Activated CD4-positive, alpha-beta memory T cell treated with anti-CD3 and anti-CD28 coated beads, Interleukin-2, amount 10 ng/mL, durations not matched to agents 7 days and 5 days (primary cell): ENCODE measurements around the gene PECR. TPM values are rescaled to one million over a fixed set of nuclear protein-coding genes. Genes with fewer than 3 reads are reported as not detected.

ENCODE experiments used
- CTCF ChIA-PET: fragments of 350-600 bp; sonication (Branson Sonifier 250); formaldehyde crosslinking; loops from one replicate; lab custom pipeline; 2021; ENCODE audit warnings: antibody characterized with exemption, inconsistent platforms; lab: Charles Lee
- POLR2A ChIA-PET: fragments of 350-600 bp; sonication (Branson Sonifier 250); formaldehyde crosslinking; loops from one replicate; lab custom pipeline; 2021; ENCODE audit warnings: antibody characterized with exemption; lab: Charles Lee
- DNase-seq: peaks from one replicate; pipeline ENCODE4 v3.0.0-alpha.2; 2020
- H3K27ac Mint-ChIP-seq: one replicate; pipeline ENCODE4 v1.8.0; 2021; ENCODE audit warnings: mild to moderate bottlenecking, mixed read lengths
- H3K27me3 Mint-ChIP-seq: one replicate; pipeline ENCODE4 v1.8.0; 2021; ENCODE audit warnings: mixed read lengths
- H3K36me3 Mint-ChIP-seq: one replicate; pipeline ENCODE4 v1.8.0; 2021; ENCODE audit warnings: low read depth, mixed read lengths
- H3K4me1 Mint-ChIP-seq: one replicate; pipeline ENCODE4 v1.8.0; 2021; ENCODE audit warnings: mixed read lengths
- H3K4me3 Mint-ChIP-seq: one replicate; pipeline ENCODE4 v1.8.0; 2021; ENCODE audit warnings: mild to moderate bottlenecking, mixed read lengths
- H3K9me3 Mint-ChIP-seq: one replicate; pipeline ENCODE4 v1.8.0; 2021; ENCODE audit warnings: mixed read lengths
- total RNA-seq, 2 experiments: library from RNA; stranded (reverse); gene quantifications; one replicate each; pipeline ENCODE4 v1.2.3, GENCODE V29; 2021

The PECR gene
- total RNA-seq, 2 experiments from 2014 or later, result 32.5 to 34.7 TPM

DNA sequence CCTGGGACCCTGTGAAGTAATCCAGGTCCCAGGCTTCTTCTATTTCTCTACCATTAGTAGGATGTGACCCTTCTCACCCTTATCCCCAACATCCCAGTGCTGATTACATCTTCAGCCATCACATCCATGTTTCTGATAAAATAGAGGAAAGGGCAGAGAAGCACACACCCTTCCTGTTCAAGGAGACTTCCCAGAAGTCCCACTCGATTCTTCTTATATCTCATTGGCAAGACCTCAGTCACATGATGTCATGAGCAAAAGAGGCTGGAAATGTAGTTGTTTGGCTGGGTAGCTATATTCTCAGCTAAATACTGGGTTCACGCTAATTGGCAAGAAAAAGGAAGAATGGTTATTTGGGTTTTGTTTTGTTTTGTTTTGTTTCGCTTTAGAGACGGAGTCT, 19.5 kb upstream of the PECR start:
- Mint-ChIP-seq H3K36me3 (peaks cover 6% of the 10 kb centered on the region), H3K27ac (no peak overlapping the region), H3K4me1 (peaks cover 11% of the 10 kb centered on the region), H3K27me3 (no peaks in the 10 kb centered on the region), H3K4me3 (no peak overlapping the region), H3K9me3 (no peaks in the 10 kb centered on the region)
- DNase-seq, result no peak
- ChIA-PET POLR2A (no interaction called here), CTCF (interaction anchor here (1.4 to 2.1 kb wide), 2 partner anchors 9 to 13 kb away, joined by 3 to 8 read pairs; no protein-coding TSS in a partner anchor)

DNA sequence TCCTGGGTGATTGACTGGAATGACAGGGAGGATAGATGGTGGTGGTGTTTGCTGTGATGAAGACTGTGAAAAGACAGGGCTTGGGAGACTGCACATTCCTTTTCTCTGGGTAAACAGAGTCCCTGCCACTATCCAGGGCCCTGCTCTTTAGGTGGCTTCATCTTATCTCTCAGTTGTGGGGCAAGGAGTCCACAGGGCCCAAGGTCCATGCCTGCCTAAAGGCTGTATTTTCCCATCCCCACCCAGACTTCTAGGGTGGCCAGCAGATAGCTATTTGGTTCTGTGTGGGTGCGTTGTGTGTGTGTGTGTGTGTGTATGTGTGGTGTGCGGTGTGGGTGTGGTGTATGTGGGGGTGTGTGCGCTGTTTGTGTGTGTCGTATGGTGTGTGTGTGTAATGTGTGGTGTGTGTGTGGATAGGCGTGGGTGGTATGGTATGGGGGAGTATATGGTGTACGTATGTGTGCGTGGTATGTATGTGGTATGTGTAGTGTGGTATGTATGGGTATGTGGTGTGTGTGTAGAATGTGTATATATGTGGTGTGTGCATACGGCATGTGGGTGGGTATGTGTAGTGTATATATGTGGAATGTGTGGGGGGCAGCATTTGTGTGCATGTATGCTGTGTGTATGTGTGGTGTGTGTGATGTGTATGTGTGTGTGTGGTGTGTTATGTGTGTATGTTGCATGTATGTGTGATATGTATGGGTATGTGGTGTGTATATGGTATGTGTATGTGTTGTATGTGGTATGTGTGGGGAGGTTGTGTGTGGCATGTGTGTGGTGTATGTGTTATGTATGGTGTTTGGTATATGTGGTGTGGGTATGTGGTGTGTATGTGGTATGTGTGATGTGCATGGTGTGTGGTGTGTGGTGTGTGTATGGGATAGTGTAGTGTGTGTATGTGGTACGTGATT, 17.1 kb upstream of the PECR start:
- no peaks in the 10 kb centered on the region for H3K9me3 Mint-ChIP-seq
- H3K36me3 Mint-ChIP-seq, result peaks cover 6% of the 10 kb centered on the region
- no peak overlapping the region for H3K27ac Mint-ChIP-seq
- CTCF ChIA-PET, result no interaction called here
- no peak overlapping the region for H3K4me3 Mint-ChIP-seq
- peaks cover 6% of the 10 kb centered on the region for H3K4me1 Mint-ChIP-seq
- DNase-seq, result no peak
- POLR2A ChIA-PET, result no interaction called here
- no peaks in the 10 kb centered on the region for H3K27me3 Mint-ChIP-seq

DNA sequence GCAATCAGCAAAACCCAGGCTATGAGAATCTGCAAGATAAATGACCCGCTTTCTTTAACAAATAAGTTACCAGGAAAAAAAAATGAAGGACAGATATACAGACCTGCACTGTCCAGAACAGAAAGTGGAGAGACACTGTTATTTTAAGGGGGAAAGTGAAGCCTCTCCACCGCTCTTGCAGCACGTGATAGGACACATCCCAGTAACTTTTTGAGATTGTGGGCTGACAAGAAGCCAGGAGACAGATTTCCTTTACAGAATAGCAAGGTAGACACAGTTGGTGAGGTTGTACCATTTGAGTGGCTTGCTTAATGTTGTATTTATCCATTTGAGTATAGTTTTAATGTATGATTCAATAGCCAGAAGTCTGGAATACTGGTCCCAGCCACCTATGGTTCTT, 13.1 kb upstream of the PECR start:
- POLR2A ChIA-PET, result no interaction called here
- Mint-ChIP-seq H3K27me3 (no peaks in the 10 kb centered on the region), H3K36me3 (peaks cover 3% of the 10 kb centered on the region), H3K27ac (no peak overlapping the region), H3K4me3 (no peak overlapping the region), H3K4me1 (peaks cover 10% of the 10 kb centered on the region), H3K9me3 (no peaks in the 10 kb centered on the region)
- DNase-seq, result no peak
- CTCF ChIA-PET, result interaction anchor here (0.6 to 1.2 kb wide), 3 partner anchors 14 to 61 kb away, joined by 3 to 4 read pairs (median 3); no protein-coding TSS in a partner anchor

DNA sequence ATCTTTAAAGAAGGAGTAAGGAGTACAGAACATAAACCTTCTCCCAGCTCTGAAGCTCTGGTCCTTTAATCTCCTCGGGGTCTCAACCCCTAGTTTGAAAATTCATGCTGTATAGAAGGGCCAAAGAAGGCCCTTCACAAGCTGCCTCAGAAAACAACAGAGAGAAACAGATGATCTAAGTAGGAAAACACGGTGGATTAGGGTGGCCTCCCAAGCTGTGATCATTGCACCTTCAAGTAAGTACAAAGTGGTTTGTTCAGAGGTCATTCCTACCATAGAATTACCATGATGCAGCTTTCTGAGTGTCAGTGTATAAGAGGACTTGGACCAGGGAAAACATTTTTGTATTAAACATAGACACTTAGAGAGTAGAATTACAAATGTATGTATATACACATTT, 11.0 kb upstream of the PECR start:
- H3K9me3 Mint-ChIP-seq, result no peaks in the 10 kb centered on the region
- DNase-seq, result no peak
- no peaks in the 10 kb centered on the region for H3K27me3 Mint-ChIP-seq
- no peak overlapping the region for H3K4me3 Mint-ChIP-seq
- peaks cover 15% of the 10 kb centered on the region for H3K4me1 Mint-ChIP-seq
- H3K36me3 Mint-ChIP-seq, result peaks cover 7% of the 10 kb centered on the region
- POLR2A ChIA-PET, result interaction anchor here (1.9 to 2.3 kb wide), 2 partner anchors 11 to 16 kb away, joined by 5 read pairs; partner anchors contain the start of genes PECR, TMEM169 and XRCC5
- no peak overlapping the region for H3K27ac Mint-ChIP-seq
- CTCF ChIA-PET, result interaction anchor here (1.1 to 1.5 kb wide), 4 partner anchors 10 to 19 kb away, joined by 3 to 5 read pairs (median 4); partner anchors contain the start of genes PECR and TMEM169

DNA sequence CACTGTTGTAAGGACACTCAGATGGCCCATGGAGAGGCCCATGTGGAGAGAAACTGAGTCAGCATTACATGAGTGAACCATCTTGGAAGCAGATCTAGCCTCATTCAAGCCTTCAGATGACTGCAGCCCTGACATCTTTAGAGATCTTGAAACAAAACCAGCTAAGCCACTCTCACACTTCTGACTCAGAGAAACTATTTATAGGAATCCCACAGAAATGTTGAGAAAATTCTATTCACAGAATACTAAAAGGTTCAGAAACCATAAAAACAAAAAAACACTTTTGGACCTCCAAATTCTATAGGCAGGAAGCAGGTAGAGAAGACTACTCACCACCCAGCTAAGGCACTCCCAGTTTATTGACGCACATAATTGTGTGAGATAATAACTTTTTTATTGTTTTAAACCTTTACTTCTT, 8.8 kb upstream of the PECR start:
- peaks cover 7% of the 10 kb centered on the region for H3K36me3 Mint-ChIP-seq
- H3K4me3 Mint-ChIP-seq, result no peak overlapping the region
- DNase-seq, result no peak
- H3K9me3 Mint-ChIP-seq, result no peaks in the 10 kb centered on the region
- ChIA-PET POLR2A (interaction anchor here (0.8 to 2.2 kb wide), 3 partner anchors 9 to 58 kb away, joined by 4 to 10 read pairs (median 4); partner anchors contain the start of genes PECR, TMEM169 and XRCC5), CTCF (interaction anchor here (0.7 to 0.9 kb wide), 2 partner anchors 13 to 24 kb away, joined by 3 read pairs; no protein-coding TSS in a partner anchor)
- H3K27ac Mint-ChIP-seq, result no peak overlapping the region
- no peaks in the 10 kb centered on the region for H3K27me3 Mint-ChIP-seq
- peaks cover 23% of the 10 kb centered on the region for H3K4me1 Mint-ChIP-seq

DNA sequence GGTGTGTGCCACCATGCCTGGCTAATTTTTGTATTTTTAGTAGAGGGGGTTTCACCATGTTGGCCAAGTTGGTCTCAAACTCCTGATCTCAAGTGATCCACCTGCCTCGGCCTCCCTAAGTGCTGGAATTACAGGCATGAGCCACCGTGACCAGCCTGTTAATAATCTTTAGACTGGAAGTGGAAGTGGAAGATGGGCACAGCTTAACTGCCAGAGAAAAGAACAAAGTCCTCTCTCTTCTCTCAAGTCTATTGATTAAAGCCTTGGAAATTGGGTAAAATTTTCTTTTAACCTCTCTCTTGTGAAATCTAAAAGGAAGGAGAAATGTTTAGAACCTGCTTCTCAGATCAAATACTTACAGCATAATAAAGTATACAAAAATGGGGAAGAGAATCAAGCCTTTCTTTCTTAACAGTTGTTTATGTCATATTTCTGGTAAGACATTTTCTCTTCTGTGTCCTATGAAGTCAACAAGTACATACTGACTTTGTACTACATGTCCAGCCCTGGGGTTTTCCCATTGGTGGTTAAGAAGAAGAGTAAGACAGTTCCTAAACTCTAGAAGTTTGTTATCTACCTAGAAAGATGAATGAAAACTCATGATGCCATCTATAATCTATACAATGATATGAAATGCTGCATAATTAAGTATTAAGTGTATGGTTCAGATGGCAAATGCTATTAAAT, 4.7 kb upstream of the PECR start:
- no peak overlapping the region for H3K4me3 Mint-ChIP-seq
- H3K9me3 Mint-ChIP-seq, result no peaks in the 10 kb centered on the region
- ChIA-PET CTCF (interaction anchor here (1.1 to 1.2 kb wide), 2 partner anchors 54 to 64 kb away, joined by 3 to 6 read pairs; no protein-coding TSS in a partner anchor), POLR2A (no interaction called here)
- peaks cover 61% of the 10 kb centered on the region for H3K4me1 Mint-ChIP-seq
- H3K27me3 Mint-ChIP-seq, result no peaks in the 10 kb centered on the region
- DNase-seq, result no peak
- H3K27ac Mint-ChIP-seq, result peak overlapping the region; percentile 36
- H3K36me3 Mint-ChIP-seq, result peaks cover 12% of the 10 kb centered on the region

DNA sequence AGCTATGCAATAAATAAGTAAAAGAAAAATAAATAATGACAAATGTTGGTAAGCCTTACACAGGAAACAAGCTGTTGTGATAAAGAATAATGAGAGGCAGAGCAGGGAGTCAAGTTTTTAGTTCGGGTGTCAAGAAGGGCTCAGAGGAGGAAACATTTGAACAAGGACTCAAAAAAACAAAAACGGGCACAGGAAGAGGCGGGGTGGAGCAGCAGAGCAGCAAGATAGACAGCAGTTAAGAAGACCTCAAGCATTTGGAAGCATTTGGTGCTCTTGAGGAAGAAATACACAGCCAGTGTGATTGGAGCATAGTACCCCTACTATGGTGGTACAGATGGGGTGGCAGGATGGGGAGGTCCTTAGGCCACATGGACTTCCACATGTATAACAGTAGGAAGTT, 2.9 kb upstream of the PECR start:
- Mint-ChIP-seq H3K36me3 (peaks cover 14% of the 10 kb centered on the region), H3K9me3 (no peaks in the 10 kb centered on the region), H3K4me1 (peaks cover 59% of the 10 kb centered on the region), H3K27me3 (no peaks in the 10 kb centered on the region), H3K27ac (peak overlapping the region; percentile 79), H3K4me3 (peak overlapping the region; percentile 38)
- POLR2A ChIA-PET, result interaction anchor here (1.2 to 6.0 kb wide), 4 partner anchors 26 to 53 kb away, joined by 3 to 103 read pairs (median 20); partner anchors contain the start of gene XRCC5
- DNase-seq, result peak; percentile 43
- CTCF ChIA-PET, result interaction anchor here (1.7 to 2.0 kb wide), 3 partner anchors 25 to 73 kb away, joined by 3 to 27 read pairs (median 12); partner anchors contain the start of gene XRCC5

DNA sequence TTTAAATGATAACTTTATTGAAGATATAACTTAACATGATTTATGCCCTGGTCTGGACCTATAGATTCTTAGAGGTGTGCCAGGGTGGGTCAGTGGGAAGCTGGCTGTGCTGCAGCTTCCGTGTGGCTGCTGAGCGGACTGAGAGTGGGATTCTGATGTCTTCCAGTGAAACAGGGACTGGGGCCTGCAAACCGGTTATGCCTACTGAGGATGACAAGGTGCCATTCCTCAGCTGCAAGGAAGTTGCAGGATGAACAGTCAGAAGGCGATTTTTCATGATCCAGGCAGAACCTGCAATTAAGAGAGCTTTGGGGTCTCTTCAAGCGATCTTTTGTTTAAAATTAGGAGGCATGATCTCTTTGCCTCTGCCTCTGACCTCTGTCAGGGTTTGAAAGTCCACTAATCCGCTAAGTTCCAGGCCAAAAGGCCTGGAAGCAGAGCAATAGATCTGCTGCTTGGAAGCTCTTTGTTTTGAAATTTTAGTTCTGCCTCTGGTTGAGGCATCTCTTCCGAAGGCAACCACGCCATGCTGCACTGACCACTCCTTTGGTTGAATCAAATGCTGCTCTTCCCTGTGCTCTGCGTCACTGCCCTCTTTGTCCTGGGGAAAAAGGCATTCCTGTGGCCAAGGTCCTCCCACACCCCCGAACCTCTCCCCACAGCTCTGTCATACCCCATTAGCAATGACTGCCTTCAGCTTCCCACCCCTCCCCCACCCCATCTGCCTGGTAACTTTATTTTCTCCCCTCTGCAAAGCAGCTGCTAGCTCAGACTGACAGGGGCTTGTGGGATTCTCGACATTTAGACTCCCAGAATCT, 2.1 kb upstream of the PECR start:
- Mint-ChIP-seq H3K27ac (peak overlapping the region; percentile 79), H3K27me3 (no peaks in the 10 kb centered on the region), H3K9me3 (no peaks in the 10 kb centered on the region), H3K4me3 (peak overlapping the region; percentile 96), H3K36me3 (peaks cover 13% of the 10 kb centered on the region), H3K4me1 (peaks cover 59% of the 10 kb centered on the region)
- CTCF ChIA-PET, result interaction anchor here (1.5 to 2.0 kb wide), 4 partner anchors 26 to 72 kb away, joined by 3 to 27 read pairs (median 8); partner anchors contain the start of gene XRCC5
- POLR2A ChIA-PET, result interaction anchor here (1.2 to 6.0 kb wide), 5 partner anchors 19 to 52 kb away, joined by 3 to 103 read pairs (median 7); partner anchors contain the start of gene XRCC5
- DNase-seq, result no peak

DNA sequence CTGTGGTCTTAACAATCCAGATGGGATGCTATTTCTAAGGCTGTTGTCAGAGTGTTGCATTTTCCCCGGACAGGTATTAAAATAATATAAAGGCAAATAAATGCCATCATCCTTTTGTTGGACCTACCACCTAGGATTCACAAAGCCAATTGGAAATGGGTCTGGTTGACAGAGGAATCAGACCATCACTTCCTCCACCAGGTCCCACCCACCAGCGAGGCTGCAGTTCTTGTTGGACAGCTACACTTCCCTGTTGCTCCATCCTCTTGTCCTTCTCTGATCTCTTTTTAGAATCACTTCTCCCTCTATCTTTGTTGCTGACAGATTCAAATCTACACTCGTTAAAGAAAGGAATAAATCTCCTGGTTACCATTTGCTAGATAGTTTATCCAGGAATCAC, 1.2 kb upstream of the PECR start:
- Mint-ChIP-seq H3K27ac (peak overlapping the region; percentile 79), H3K4me3 (peak overlapping the region; percentile 96), H3K9me3 (no peaks in the 10 kb centered on the region), H3K27me3 (no peaks in the 10 kb centered on the region), H3K36me3 (peaks cover 15% of the 10 kb centered on the region), H3K4me1 (peaks cover 63% of the 10 kb centered on the region)
- ChIA-PET CTCF (interaction anchor here (1.5 to 2.1 kb wide), 4 partner anchors 26 to 31 kb away, joined by 4 to 27 read pairs (median 20); partner anchors contain the start of gene XRCC5), POLR2A (interaction anchor here (1.3 to 6.0 kb wide), 3 partner anchors 20 to 28 kb away, joined by 4 to 103 read pairs (median 33); partner anchors contain the start of gene XRCC5)
- peak; percentile 22 for DNase-seq

DNA sequence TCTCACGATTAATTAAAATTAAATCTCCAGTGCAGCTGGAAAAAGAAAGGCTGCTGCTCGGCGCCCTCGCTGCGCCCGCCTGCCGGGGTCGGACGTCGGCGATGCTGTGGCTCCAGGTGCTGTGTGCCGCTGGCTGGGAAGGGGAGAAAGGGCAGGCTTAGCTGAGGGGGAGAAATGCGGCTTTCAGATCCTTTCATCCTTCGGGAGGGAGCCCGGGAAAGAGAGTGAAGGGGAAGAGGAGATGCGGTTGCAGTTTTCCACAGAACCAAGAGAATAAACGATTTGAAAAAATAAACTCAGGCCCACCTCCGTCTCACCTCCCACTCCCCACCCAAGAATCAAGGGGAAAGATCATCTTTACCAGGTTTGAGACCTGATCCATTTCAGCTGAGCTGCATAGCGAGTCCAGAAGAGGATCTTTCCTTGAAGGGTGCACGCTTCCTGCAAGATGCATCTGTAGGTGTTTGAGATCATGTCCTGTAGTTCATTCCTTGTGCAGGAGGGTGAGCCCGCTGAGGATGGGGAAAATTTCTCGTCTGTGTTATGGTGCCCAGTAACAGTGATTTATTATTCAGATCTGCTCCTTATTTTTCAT, 605 bp upstream of the PECR start:
- CTCF ChIA-PET, result interaction anchor here (0.7 to 2.2 kb wide), 7 partner anchors 10 to 66 kb away, joined by 3 to 27 read pairs (median 5); partner anchors contain the start of gene XRCC5
- peaks cover 63% of the 10 kb centered on the region for H3K4me1 Mint-ChIP-seq
- no peak for DNase-seq

DNA sequence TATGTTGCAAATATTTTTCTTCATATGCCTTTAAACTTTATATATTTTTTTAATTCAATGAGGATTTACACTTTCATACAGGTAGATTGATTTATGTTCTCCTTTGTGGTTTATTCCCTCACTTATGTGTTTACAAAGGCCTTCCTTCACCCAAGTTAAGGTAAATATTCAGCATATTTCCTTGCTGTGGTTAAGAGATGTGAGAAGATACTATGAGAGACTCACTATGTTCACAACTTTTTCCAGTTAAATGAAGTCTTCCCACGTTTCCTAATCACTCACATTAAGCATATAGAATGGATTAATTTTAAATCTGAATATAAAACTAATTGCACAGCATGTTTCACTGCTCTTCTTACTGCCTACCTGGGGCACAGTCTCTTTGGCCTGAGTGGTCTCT, 597 bp downstream of the PECR start:
- ChIA-PET POLR2A (interaction anchor here (0.6 to 6.0 kb wide), 14 partner anchors 9 to 423 kb away, joined by 3 to 103 read pairs (median 4); partner anchors contain the start of gene XRCC5), CTCF (interaction anchor here (0.8 to 2.2 kb wide), 7 partner anchors 12 to 58 kb away, joined by 4 to 27 read pairs (median 5); partner anchors contain the start of gene XRCC5)
- H3K4me3 Mint-ChIP-seq, result peak overlapping the region; percentile 96
- no peaks in the 10 kb centered on the region for H3K9me3 Mint-ChIP-seq
- H3K27ac Mint-ChIP-seq, result peak overlapping the region; percentile 79
- no peak for DNase-seq
- H3K4me1 Mint-ChIP-seq, result peaks cover 59% of the 10 kb centered on the region
- H3K27me3 Mint-ChIP-seq, result no peaks in the 10 kb centered on the region
- H3K36me3 Mint-ChIP-seq, result peaks cover 18% of the 10 kb centered on the region

More for the DNA sequence above, 605 bp upstream of the PECR start:
- H3K36me3 Mint-ChIP-seq, result peaks cover 15% of the 10 kb centered on the region
- H3K4me3 Mint-ChIP-seq, result peak overlapping the region; percentile 96
- POLR2A ChIA-PET, result interaction anchor here (0.9 to 6.0 kb wide), 9 partner anchors 7 to 114 kb away, joined by 3 to 103 read pairs (median 4); partner anchors contain the start of gene XRCC5
- peak overlapping the region; percentile 79 for H3K27ac Mint-ChIP-seq
- H3K27me3 Mint-ChIP-seq, result no peaks in the 10 kb centered on the region
- no peaks in the 10 kb centered on the region for H3K9me3 Mint-ChIP-seq
